HG03354 (cell line): ENCODE measurements around the gene FBXL16.
"Not testable (repeated sequence)": the region's sequence is repeated elsewhere in the genome, so short reads cannot be mapped to it uniquely, and the experiment has no call there.

Source experiments
- ATAC-seq: cut with Tn5 transposase; IDR thresholded peaks from one replicate; pipeline ENCODE4 v1.9.1; 2021; ENCODE audit warnings: mild to moderate bottlenecking; ENCODE audit not compliant: unreplicated experiment, poor library complexity, severe bottlenecking

FBXL16 gene

DNA sequence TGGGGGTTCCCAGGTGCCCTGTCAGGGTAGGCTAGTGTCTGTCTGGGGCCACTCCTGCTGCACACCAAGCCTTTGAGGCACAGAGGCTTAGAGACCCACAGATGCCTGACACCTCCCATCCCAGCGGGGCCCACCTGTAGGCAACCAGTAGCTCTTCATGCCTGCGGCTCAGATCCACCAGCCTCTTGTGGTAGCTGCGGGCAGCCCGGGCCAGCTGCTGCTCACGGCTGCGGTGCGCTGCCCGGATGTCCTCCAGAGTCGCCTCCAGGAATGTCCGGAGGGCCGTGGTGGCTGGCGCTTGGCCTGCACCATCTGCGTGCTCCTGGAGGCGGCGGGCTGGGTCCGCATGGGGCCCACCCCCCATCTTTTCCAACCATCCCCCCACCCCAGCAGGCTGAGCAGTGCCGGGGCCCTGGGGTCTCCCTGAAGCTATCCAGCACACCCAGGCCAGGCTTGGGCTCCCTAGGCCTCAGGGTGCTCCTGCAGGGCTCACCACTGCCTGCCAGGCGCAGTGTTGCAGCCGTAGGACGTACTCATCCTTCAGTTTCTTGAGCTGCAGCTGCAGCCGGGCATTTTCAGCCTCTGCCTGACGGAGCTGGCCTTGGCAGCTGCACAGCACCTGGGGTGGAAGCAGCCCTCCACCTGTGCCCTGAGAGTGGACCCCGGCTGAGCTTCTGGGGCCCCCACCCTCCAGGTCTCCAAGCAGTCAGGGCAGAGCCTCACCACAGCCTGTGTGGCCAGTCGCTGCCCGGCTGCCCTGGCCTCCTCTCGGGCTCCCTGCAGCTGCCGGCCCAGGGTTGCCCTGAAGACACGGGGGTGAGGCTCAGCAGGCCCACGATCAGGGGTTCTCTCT, 18.8 kb upstream of the FBXL16 start:
- no peak for ATAC-seq

- ATAC-seq = no peak
Observed at GRCh38 chr16:723695-724094, 18.1 kb upstream of the FBXL16 start.

DNA sequence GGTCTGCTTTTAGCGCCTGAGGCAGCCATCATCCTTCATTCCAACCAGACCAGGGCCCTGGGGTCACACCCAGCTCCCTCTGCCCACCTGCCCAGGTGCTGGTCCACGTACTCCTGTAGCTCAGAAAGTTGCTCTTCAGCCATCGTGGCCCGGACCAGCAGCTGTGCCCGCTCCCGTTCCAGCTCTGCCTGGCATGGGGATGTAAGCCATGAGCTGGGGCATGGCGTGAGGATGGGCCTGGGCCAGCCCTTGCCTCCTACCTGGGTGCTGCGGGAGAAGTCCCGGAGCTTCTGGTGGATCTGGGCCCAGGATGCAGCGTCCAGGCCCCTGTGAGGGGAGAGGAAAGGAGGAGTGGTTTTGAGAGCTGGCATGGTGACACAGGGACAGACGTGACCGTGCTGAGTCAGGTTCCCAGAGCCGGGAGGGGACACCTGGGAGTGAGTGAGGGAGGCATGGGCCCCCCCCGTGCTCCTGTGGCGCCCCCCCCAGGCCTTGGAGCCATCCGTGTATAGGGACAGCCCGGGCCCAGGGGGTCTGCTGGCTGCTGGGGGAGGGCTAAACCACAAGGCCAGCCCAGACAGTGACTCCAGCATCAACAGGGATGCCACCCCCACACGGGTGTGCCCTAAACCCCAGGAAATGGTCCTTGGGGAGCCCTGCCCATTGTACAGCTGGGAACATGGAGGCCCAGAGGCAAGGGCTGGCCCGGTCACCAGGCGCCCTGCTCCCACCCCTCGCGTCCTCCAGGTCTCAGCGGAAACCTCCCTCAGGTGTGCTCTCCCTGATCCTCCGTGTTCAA, 17.4 kb upstream of the FBXL16 start:
- no peak for ATAC-seq

GRCh38 chr16:721765-722540, 16.4 kb upstream of the FBXL16 start:
- no peak for ATAC-seq

DNA sequence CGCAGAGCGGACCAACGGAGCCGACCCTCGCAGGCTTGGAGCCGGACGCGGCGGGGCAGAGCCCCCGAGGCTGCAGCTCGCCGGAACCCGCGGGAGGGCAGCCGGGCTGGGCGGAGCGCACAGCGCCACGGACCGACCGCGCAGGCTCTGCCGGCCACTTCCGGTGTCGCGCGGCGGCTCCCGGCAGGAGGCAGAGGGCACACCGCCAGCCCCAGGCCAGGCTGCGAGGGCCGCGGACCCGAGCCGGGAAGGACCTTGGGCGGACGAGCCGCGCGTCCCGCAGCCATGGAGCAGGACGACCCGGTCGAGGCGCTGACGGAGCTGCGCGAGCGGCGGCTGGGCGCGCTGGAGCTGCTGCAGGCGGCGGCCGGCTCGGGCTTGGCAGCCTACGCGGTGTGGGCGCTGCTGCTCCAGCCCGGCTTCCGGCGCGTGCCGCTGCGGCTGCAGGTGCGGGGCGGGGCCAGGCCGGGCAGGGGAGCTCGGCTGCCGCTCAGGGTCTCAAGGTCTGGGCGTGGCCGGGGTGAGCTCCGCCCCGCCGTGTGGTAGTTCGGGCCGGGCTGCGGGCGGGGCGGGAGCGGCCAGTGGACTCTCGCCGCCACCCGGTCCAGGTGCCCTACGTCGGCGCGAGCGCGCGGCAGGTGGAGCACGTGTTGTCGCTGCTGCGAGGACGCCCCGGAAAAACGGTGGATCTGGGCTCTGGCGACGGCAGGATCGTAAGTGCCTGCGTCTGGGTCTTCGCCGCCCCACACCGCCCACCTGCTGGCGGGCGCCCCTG, 15.6 kb upstream of the FBXL16 start, which contains the start of gene ANTKMT:
Gene ANTKMT (plus strand): TSS at position 157 of the 775 bp plus-strand sequence. CDS start 129 bp downstream, at position 286.
- peak; percentile 73 for ATAC-seq

DNA sequence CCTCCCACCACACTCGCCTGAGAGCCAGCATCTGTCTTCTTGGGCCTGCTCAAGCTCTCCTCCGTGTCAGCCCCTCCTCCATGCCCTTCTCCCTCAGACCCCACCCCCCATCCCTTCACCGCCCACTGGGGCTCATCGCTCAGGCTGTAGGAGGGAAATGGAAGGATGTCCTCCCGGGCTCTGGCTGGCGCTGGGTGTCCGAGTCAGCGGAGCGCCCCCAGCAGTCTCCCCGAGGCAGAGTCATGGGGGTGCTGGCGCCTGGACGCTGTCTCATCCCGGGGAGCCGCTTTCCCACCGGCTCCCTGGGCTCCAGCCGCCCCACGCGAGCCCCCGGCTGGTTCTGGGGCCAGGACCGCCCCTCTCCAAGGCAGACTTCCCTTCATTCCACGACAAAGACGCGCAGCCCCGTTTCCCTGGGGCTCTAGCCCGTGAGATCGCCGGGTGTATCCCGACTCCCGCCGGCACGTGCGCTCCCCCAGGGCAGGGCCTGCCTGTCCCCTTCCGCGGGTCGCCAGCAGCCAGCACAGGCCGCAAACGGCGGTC, 14.9 kb upstream of the FBXL16 start:
- ATAC-seq = no peak

DNA sequence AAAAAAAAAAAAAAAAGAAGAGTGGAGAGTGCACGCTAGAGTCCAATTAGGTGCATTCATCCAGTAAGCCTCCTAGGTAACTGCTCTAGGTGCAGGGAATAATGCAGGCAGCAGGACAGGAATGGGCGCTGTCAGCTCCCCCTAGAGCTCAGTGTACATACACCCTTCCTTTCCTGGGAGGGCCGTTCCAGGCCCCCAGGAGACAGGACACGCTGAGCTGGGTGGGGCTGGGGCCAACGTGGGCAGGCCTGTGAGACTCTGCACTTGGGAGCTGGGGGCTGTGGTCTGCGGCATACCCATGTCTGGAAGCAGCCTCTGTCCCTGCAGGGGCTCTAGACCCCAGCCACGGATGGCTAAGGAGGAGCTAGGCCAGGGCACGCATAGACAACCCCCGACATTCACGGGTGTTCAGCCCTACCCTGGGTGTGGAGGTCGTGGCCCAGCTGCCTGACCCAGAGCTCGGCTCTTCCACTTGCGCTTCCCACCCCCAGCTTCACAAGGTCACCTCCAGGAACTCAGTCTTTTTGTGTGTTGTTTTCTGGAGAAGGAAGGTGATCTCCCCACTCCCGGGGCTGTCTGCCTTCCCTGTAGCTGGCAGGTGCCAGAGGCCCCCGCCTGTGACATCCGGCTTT, 14.3 kb upstream of the FBXL16 start:
- ATAC-seq = no peak

- no peak for ATAC-seq
Observed at GRCh38 chr16:718922-719321, 13.3 kb upstream of the FBXL16 start.

DNA sequence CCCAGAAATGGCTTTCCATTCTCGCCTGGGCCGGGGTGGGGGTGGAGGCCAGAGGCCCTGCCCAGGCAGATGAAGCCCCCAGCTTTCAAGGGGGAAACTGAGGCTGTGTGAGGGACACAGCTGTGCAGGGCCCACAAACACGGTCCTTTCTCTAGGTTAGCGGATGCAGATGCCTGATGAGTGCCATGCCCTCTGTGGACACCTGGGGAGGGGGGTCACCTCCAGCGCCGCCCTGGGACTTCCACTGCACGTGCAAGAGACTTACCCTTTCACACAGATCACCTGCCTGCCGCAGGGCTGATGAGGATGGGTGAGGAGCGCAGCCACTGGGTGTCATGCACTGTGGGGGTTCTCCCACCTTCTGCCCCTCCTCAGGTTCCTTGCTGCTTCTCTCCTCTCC, 12.8 kb upstream of the FBXL16 start:
- no peak for ATAC-seq

GRCh38 chr16:717450-718245, 12.0 kb upstream of the FBXL16 start:
- ATAC-seq = no peak

DNA sequence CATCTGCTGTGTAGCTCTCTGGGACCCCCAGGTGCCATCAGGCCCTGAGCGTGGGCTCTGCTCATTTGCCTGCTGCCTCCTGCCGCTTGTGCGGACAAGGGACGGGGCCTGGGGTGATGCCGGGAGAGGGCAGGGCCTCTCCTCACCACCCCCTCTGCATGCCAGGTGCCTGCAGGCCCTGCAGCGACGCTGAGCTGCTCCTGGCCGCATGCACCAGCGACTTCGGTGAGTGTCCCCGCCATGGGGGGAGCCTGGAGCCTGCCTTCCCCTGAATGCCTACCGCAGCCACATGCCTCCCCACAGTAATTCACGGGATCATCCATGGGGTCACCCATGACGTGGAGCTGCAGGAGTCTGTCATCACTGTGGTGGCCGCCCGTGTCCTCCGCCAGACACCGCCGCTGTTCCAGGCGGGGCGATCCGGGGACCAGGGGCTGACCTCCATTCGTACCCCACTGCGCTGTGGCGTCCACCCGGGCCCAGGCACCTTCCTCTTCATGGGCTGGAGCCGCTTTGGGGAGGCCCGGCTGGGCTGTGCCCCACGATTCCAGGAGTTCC, 11.2 kb upstream of the FBXL16 start:
- no peak for ATAC-seq

GRCh38 chr16:716200-716568, 10.6 kb upstream of the FBXL16 start:
- no peak for ATAC-seq

GRCh38 chr16:715477-716199, 10.0 kb upstream of the FBXL16 start:
- ATAC-seq = peak; percentile 9

DNA sequence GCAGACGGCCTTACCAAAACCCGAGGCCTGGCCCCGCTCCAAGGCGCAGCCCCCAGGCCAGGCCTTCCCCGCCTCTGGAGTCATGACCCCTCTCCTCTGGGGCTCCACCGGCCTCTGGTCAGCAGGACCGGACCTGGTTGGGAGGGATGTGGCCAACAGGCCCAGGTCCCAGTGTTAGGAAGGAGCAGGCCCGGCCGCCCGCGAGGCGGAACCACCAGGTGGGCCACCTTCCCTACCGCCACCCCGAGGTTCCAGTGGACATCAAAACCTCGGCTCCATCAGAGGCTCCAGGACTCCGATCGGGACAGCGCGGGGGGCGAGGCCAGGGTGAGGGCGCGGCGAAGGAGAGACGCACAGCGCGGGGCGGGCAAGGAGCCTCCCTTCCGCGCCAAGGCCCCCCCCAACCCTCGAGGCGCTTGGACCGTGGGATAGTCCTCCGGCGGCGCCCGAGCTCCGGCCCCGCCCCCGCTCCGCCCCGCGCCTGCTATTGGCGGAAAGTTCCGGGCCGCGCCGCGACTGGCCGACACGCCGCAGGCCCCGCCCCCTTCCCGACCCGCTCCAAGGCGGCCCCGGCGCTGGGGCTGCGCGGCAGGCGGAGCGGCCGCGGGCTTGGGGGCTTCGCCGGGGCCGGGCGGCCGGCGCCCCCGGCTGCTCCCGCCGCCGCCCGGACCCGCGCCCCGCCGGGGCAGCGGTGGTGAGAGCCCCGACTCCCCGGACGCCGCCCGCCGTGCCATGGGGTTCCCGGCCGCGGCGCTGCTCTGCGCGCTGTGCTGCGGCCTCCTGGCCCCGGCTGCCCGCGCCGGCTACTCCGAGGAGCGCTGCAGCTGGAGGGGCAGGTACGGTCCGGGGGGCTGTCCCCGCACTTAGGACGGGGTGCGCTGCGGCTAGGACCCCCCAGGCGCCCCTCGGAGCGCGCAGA, 9.2 kb upstream of the FBXL16 start, which contains the start of gene METRN:
Gene METRN (plus strand): TSS at position 561 of the 919 bp plus-strand sequence. CDS start 172 bp downstream, at position 733.
- ATAC-seq = peak; percentile 80

DNA sequence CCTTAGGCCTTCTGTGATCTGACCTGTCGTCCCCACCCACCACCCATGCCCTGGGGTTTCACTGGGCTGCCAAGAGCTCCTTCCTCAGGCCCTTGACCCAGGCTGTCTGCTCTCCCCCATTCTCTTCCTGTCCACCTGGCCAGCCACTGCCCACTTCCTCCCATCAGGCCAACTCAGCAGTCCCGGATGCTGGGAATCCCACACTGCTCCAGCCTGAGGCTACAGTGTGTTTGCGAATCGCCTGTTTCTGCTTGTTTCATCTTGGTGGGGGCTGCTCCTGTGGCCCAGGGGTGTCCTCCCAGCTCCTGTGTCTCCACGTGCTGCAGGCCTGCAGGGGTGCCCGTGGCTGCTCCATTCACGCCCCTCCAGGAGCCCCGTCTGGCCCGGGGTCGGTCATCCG, 8.5 kb upstream of the FBXL16 start:
- no peak for ATAC-seq

DNA sequence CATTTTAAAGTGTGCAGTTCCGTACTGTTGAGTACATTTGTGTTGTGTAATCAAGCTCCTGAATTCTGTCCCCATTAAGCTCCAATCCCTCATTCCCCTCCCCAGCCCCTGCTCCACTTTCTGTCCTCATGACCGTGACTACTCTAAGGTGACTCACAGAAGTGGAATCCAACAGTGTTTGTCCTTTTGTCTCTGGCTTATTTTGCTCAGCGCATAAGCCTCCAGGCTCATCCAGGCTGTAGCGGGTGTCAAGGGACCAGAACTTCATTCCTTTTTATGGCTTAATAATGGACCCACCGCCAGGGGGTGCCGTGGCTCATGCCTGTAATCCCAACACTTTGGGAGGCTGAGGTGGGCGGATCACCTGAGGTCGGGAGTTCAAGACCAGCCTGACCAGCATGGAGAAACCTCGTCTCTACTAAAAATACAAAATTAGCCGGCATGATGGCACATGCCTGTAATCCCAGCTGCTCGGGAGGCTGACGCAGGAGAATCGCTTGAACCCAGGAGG, 7.2 kb upstream of the FBXL16 start:
- not testable (repeated sequence) for ATAC-seq
